Liver (tissue), 3 donors: ENCODE data around the gene ZNF771.

Source experiments
- CTCF ChIP-seq: fragments of 150-350 bp; IDR thresholded peaks from 2 replicates; pipeline ENCODE4 v1.5.1; 2017; ENCODE audit warnings: improper control_type of control experiment, low read depth, low read length; ENCODE audit not compliant: missing input control
- EGR1 ChIP-seq, 2 donors: IDR thresholded peaks; 2 replicates each; pipeline ENCODE4 v1.6.1; 2016 to 2018; ENCODE audit warnings: antibody characterized with exemption in 2 of 2, low read depth in 2 of 2
- GABPA ChIP-seq, 2 donors: IDR thresholded peaks in 1 of 2; conservative IDR thresholded peaks in 1 of 2; 2 replicates each; pipeline ENCODE4 v1.6.1; 2016; ENCODE audit warnings: antibody characterized with exemption in 2 of 2, mild to moderate bottlenecking in 1 of 2, moderate library complexity in 1 of 2
- JUND ChIP-seq, 2 donors: IDR thresholded peaks; 2 replicates each; pipeline ENCODE4 v1.6.1; 2016; ENCODE audit warnings: antibody characterized with exemption in 2 of 2
- MAX ChIP-seq: IDR thresholded peaks from 2 replicates; pipeline ENCODE4 v1.6.1; 2016; ENCODE audit warnings: antibody characterized with exemption
- RAD21 ChIP-seq, 2 donors: IDR thresholded peaks; 2 replicates each; pipeline ENCODE4 v1.6.1; 2016; ENCODE audit warnings: antibody characterized with exemption in 2 of 2, mild to moderate bottlenecking in 2 of 2
- REST ChIP-seq: IDR thresholded peaks from 2 replicates; pipeline ENCODE4 v1.6.1; 2016; ENCODE audit warnings: antibody characterized with exemption, mild to moderate bottlenecking
- SP1 ChIP-seq: IDR thresholded peaks from 2 replicates; pipeline ENCODE4 v1.6.1; 2018; ENCODE audit warnings: antibody characterized with exemption, mild to moderate bottlenecking
- TAF1 ChIP-seq: conservative IDR thresholded peaks from 2 replicates; pipeline ENCODE4 v1.6.1; 2016; ENCODE audit warnings: antibody characterized with exemption, mild to moderate bottlenecking
- YY1 ChIP-seq: IDR thresholded peaks from 2 replicates; pipeline ENCODE4 v1.6.1; 2016; ENCODE audit warnings: antibody characterized with exemption, mild to moderate bottlenecking
- TF ChIP-seq, protein P1 (sequence below): IDR thresholded peaks from 2 replicates; pipeline ENCODE4 v1.6.1; 2016; ENCODE audit warnings: antibody characterized with exemption
- donor health status: healthy.
- donor health status: healthy.

DNA sequence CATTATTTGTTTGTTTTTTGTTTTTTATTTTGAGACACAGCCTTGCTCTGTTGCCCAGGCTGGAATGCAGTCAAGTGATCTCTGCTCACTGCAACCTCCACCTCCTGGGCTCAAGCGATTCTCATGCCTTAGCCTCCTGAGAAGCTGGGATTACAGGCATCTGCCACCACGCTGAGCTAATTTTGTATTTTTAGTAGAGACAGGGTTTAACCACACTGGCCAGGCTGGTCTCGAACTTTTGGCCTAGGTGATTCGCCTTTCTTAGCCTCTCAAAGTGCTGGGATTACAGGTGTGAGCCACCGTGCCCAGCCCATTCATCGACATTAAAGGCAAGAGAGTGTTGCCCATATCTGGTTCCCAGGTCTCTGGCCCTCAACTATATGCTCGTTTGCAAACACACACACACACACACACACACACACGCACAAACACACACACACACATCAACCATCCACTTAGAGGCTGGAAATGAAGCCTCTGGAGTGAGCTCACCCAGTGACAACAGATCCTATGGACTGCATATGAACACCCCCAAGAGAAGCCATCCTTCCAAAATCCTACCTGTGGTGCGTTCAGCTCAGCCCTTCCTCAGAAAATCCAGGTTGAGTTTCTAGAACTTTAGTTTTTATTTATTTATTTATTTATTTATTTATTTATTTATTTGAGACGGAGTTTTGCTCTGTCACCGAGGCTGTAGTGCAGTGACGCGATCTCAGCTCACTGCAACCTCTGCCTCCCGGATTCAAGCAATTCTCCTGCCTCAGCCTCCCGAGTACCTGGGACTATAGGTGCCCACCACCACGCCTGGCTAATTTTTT is 50.5 kb downstream of the ZNF771 start:
- TF ChIP-seq CTCF (no peak), SP1 (no peak), YY1 (no peak), GABPA (IDR thresholded peaks at IDR 0.05 in 1 of 2, conservative IDR thresholded peaks at IDR 0.05 in 1 of 2) (no peak), EGR1 (IDR thresholded peaks at IDR 0.05; ENCODE audit: low read depth in 2 of 2) (no peak), RAD21 (IDR thresholded peaks at IDR 0.05) (no peak), REST (no peak), MAX (no peak), TAF1 (no peak), JUND (IDR thresholded peaks at IDR 0.05) (no peak)
- TF ChIP-seq, protein P1, sequence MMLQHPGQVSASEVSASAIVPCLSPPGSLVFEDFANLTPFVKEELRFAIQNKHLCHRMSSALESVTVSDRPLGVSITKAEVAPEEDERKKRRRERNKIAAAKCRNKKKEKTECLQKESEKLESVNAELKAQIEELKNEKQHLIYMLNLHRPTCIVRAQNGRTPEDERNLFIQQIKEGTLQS = no peak
